ENCODE data around the gene MYADML2. TPM values are rescaled to one million over a fixed set of nuclear protein-coding genes. Genes with fewer than 3 reads are reported as not detected.

MYADML2 gene
- total RNA-seq, 1 experiment from 2014 or later: not detected

DNA sequence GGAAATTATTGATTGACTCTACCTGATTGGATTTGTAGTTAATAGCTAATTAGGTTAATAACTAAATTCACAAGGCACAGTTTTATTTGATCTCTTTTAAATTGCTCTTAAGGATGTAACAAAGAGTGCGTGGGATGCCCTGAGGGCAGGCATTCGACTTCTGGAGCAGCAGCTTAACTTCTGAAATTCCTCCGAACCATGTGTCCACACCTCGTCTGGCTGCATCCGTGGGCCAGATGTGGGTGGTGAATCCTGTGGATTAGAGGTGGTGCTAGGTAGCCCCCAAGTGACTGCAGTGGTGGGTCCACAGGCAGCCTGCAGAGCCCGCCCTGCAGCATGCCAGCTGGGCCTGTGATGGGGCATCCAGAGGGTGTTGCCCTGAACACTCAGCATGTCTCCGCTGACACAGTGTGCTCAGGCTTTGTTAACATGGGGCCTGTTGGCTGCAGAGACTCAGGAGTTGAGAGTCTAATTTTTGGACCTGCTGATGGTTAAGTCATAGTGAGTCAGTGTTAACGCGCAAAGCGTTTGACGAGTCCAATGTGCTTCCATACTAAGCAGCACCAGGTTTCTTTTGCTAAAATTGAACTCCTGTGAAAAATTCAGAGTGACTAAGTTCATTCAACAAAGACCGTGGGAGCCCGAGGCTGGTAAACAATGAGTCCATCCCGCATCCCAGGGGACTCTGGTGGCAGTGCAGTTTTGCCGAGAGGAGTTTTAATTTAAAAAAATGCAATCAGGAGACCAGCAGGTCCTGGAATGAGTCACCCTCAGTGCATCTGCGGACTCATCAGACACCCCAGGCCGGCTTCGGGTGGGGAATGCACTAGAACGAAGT is 48.8 kb downstream of the MYADML2 start:
- no peak for DNase-seq (ENCODE audit: low read depth, low spot score)
- in situ Hi-C loops (cut with HindIII; ENCODE audit: low pct_unique_long_range_greater_than_20kb, low sequenced_read_pairs): no loop called here

- DNase-seq (ENCODE audit: low read depth, low spot score): no peak
These were observed 51.6 kb downstream of the MYADML2 start for GRCh38 chr17:81895400-81895799.

DNA sequence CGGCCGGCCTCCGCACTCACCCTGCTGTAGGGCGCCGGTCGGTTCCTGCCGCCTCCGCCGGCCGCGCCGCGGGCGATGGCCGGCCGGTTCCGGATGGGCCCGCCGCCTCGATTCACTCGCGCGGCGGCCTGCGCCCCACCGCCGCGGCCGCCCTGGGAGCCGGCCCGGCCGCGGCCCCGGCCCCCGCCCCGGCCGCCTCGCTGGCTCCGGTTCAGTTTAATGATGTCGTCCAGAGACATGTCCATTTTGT is 55.8 kb downstream of the MYADML2 start:
- no peak for DNase-seq (ENCODE audit: low read depth, low spot score)
- in situ Hi-C loops (cut with HindIII; ENCODE audit: low pct_unique_long_range_greater_than_20kb, low sequenced_read_pairs): no loop called here

More at GRCh38 chr17:81895400-81895799, 51.6 kb downstream of the MYADML2 start:
- in situ Hi-C loops (cut with HindIII; ENCODE audit: low pct_unique_long_range_greater_than_20kb, low sequenced_read_pairs): no loop called here

DNA sequence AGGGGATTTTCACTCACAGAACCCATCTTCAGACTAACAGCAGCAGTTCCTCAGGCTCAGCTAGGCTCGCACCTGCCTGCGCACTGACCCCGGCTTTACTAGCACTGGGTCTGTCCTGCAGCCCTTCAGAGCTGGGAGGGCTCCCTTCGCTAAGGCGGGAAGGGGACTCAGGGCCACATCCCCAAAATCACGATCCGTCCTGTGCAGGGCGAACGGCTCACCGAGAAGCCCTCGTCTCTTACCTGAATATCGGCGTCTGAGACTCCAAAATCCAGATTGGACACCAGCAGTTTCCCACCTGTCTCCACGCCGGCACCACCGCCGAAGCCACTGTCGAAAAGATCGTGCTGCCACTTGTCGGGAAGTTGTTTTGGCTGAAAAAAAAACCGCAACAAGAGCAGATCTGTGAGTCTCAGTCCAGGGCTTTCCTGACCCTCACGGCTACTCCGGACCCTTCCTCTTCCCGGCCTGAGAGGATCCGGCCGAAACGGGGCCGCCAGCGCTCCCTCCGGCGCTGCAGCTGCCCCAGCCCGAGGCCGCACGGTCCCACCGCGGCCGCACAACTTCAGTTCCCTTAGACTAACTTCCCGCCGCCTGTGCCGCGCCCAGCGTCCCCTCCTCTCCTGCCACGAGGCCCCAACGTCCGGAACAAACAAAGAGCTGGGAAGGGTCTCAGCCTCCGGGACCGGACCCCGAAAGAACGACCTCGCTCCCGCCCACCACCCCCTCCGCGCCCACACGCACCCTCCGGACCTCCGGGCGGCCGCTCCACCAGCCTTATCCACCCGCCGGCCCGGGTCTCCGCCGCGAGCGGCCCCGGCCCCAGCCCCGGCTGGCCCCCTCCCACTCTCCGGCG is 56.4 kb downstream of the MYADML2 start:
- DNase-seq (ENCODE audit: low read depth, low spot score): no peak
- in situ Hi-C loops (cut with HindIII; ENCODE audit: low pct_unique_long_range_greater_than_20kb, low sequenced_read_pairs): no loop called here

Other genes with a start within 250 kb of the MYADML2 start
- 24.9 and 29.5 TPM in 2 replicates for gene MRPL12, start 243.9 kb downstream of the MYADML2 start, total RNA-seq (2014; rRNA removed; shearing (Covaris generic))
- 45.5 and 50.6 TPM in 2 replicates for gene SLC25A10, start 234.9 kb downstream of the MYADML2 start, total RNA-seq (2014; rRNA removed; shearing (Covaris generic))
- gene GCGR, start 143.1 kb downstream of the MYADML2 start, total RNA-seq (2014; rRNA removed; shearing (Covaris generic)): not detected in 2 replicates
- gene MCRIP1, start 113.9 kb downstream of the MYADML2 start, total RNA-seq (2014; rRNA removed; shearing (Covaris generic)): 144 and 162 TPM in 2 replicates
- gene PPP1R27, start 112.2 kb downstream of the MYADML2 start, total RNA-seq (2014; rRNA removed; shearing (Covaris generic)): 0.56 and 0.63 TPM in 2 replicates
- 1,826 and 1,949 TPM in 2 replicates for gene P4HB, start 86.7 kb downstream of the MYADML2 start, total RNA-seq (2014; rRNA removed; shearing (Covaris generic))
- 288 and 306 TPM in 2 replicates for gene ARHGDIA, start 75.9 kb downstream of the MYADML2 start, total RNA-seq (2014; rRNA removed; shearing (Covaris generic))
- 245 and 252 TPM in 2 replicates for gene ALYREF, start 55.6 kb downstream of the MYADML2 start, total RNA-seq (2014; rRNA removed; shearing (Covaris generic))
- 315 and 336 TPM in 2 replicates for gene ANAPC11, start 55.5 kb downstream of the MYADML2 start, total RNA-seq (2014; rRNA removed; shearing (Covaris generic))
- gene NPB, start 45.0 kb downstream of the MYADML2 start, total RNA-seq (2014; rRNA removed; shearing (Covaris generic)): 0.08 and 0.34 TPM in 2 replicates
- 86.6 and 105 TPM in 2 replicates for gene PCYT2, start 35.8 kb downstream of the MYADML2 start, total RNA-seq (2014; rRNA removed; shearing (Covaris generic))
- gene SIRT7, start 29.1 kb downstream of the MYADML2 start, total RNA-seq (2014; rRNA removed; shearing (Covaris generic)): 23.6 and 24.7 TPM in 2 replicates
- gene MAFG, start 19.5 kb downstream of the MYADML2 start, total RNA-seq (2014; rRNA removed; shearing (Covaris generic)): 73.1 and 73.9 TPM in 2 replicates
- gene PYCR1, start 9.9 kb downstream of the MYADML2 start, total RNA-seq (2014; rRNA removed; shearing (Covaris generic)): 335 and 351 TPM in 2 replicates
- 3.0 TPM in 2 replicates for gene NOTUM, start 14.0 kb upstream of the MYADML2 start, total RNA-seq (2014; rRNA removed; shearing (Covaris generic))
- 80.5 and 81.9 TPM in 2 replicates for gene ASPSCR1, start 30.4 kb upstream of the MYADML2 start, total RNA-seq (2014; rRNA removed; shearing (Covaris generic))
- 130 and 134 TPM in 2 replicates for gene CENPX, start 75.6 kb upstream of the MYADML2 start, total RNA-seq (2014; rRNA removed; shearing (Covaris generic))
- 33.7 and 40.4 TPM in 2 replicates for gene LRRC45, start 76.1 kb upstream of the MYADML2 start, total RNA-seq (2014; rRNA removed; shearing (Covaris generic))
- gene RAC3, start 84.4 kb upstream of the MYADML2 start, total RNA-seq (2014; rRNA removed; shearing (Covaris generic)): 38.0 and 45.8 TPM in 2 replicates
- 120 and 129 TPM in 2 replicates for gene DCXR, start 90.5 kb upstream of the MYADML2 start, total RNA-seq (2014; rRNA removed; shearing (Covaris generic))
- gene RFNG, start 104.6 kb upstream of the MYADML2 start, total RNA-seq (2014; rRNA removed; shearing (Covaris generic)): 29.2 and 29.3 TPM in 2 replicates
- gene GPS1, start 104.7 kb upstream of the MYADML2 start, total RNA-seq (2014; rRNA removed; shearing (Covaris generic)): 284 and 295 TPM in 2 replicates
- gene DUS1L, start 118.6 kb upstream of the MYADML2 start, total RNA-seq (2014; rRNA removed; shearing (Covaris generic)): 182 and 198 TPM in 2 replicates
- gene FASN, start 151.0 kb upstream of the MYADML2 start, total RNA-seq (2014; rRNA removed; shearing (Covaris generic)): 147 and 184 TPM in 2 replicates